ENCODE results near the gene GARNL3.

GARNL3 gene

GRCh38 chr9:127319366-127320114 is 55.0 kb downstream of the GARNL3 start:
- Mint-ChIP-seq H3K4me3 (no peak overlapping the region), H3K9me3 (no peaks in the 10 kb centered on the region), H3K36me3 (ENCODE audit: low read depth) (peaks cover 15% of the 10 kb centered on the region), H3K4me1 (no peaks in the 10 kb centered on the region), H3K27ac (no peak overlapping the region), H3K27me3 (ENCODE audit: low read depth, poor library complexity) (peaks cover 6% of the 10 kb centered on the region)
- DNase-seq = no peak
- no peak for TF ChIP-seq CTCF (IDR thresholded peaks at IDR 0.05)

- no peak for DNase-seq
- Mint-ChIP-seq H3K36me3 (ENCODE audit: low read depth) (peaks cover 15% of the 10 kb centered on the region), H3K4me3 (no peak overlapping the region), H3K9me3 (no peaks in the 10 kb centered on the region), H3K4me1 (no peaks in the 10 kb centered on the region), H3K27me3 (ENCODE audit: low read depth, poor library complexity) (peaks cover 6% of the 10 kb centered on the region), H3K27ac (no peak overlapping the region)
- no peak for TF ChIP-seq CTCF (IDR thresholded peaks at IDR 0.05)
These were observed 55.5 kb downstream of the GARNL3 start for GRCh38 chr9:127320115-127320378.

GRCh38 chr9:127323393-127323792 is 58.8 kb downstream of the GARNL3 start:
- H3K36me3 Mint-ChIP-seq (ENCODE audit: low read depth) = peaks cover 7% of the 10 kb centered on the region

GRCh38 chr9:127330501-127330900 is 65.9 kb downstream of the GARNL3 start:
- Mint-ChIP-seq H3K9me3 (no peaks in the 10 kb centered on the region), H3K36me3 (ENCODE audit: low read depth) (peaks cover 5% of the 10 kb centered on the region), H3K27ac (no peak overlapping the region), H3K4me3 (no peak overlapping the region), H3K4me1 (peaks cover 13% of the 10 kb centered on the region), H3K27me3 (ENCODE audit: low read depth, poor library complexity) (no peaks in the 10 kb centered on the region)
- TF ChIP-seq CTCF (IDR thresholded peaks at IDR 0.05) = no peak
- DNase-seq = no peak

More at GRCh38 chr9:127323393-127323792, 58.8 kb downstream of the GARNL3 start:
- H3K27ac Mint-ChIP-seq = no peak overlapping the region
- no peak overlapping the region for H3K4me3 Mint-ChIP-seq
- TF ChIP-seq CTCF (IDR thresholded peaks at IDR 0.05) = no peak
- peaks cover 3% of the 10 kb centered on the region for H3K27me3 Mint-ChIP-seq (ENCODE audit: low read depth, poor library complexity)
- H3K9me3 Mint-ChIP-seq = no peaks in the 10 kb centered on the region
- DNase-seq = no peak
- H3K4me1 Mint-ChIP-seq = no peaks in the 10 kb centered on the region

- no peak for DNase-seq
- Mint-ChIP-seq H3K36me3 (ENCODE audit: low read depth) (peaks cover 5% of the 10 kb centered on the region), H3K9me3 (no peaks in the 10 kb centered on the region), H3K27me3 (ENCODE audit: low read depth, poor library complexity) (no peaks in the 10 kb centered on the region), H3K27ac (no peak overlapping the region), H3K4me3 (no peak overlapping the region), H3K4me1 (peaks cover 13% of the 10 kb centered on the region)
- TF ChIP-seq CTCF (IDR thresholded peaks at IDR 0.05) = no peak
These were observed 68.9 kb downstream of the GARNL3 start for GRCh38 chr9:127333221-127334064.
